T-helper 1 cell treated with Interleukin-12 subunit alpha and Interleukin-12 subunit beta and Interleukin-4 antibody, amounts not matched to agents 30 ng/mL and 1 ng/mL, for 36 hours (primary cell): ENCODE measurements around the gene LIM2. TPM values are rescaled to one million over a fixed set of nuclear protein-coding genes. Genes with fewer than 3 reads are reported as not detected.

Experiments used
- intact Hi-C: fragments of 100-400 bp; cut with micrococcal nuclease; formaldehyde crosslinking; loops from one replicate; pipeline ENCODE4 v1.15.1; 2024
- total RNA-seq: library from RNA; stranded (reverse); gene quantifications from 2 replicates; pipeline ENCODE4 v1.2.3, GENCODE V29; 2022

LIM2 gene
- total RNA-seq, 1 donor from 2014 or later: not detected

DNA sequence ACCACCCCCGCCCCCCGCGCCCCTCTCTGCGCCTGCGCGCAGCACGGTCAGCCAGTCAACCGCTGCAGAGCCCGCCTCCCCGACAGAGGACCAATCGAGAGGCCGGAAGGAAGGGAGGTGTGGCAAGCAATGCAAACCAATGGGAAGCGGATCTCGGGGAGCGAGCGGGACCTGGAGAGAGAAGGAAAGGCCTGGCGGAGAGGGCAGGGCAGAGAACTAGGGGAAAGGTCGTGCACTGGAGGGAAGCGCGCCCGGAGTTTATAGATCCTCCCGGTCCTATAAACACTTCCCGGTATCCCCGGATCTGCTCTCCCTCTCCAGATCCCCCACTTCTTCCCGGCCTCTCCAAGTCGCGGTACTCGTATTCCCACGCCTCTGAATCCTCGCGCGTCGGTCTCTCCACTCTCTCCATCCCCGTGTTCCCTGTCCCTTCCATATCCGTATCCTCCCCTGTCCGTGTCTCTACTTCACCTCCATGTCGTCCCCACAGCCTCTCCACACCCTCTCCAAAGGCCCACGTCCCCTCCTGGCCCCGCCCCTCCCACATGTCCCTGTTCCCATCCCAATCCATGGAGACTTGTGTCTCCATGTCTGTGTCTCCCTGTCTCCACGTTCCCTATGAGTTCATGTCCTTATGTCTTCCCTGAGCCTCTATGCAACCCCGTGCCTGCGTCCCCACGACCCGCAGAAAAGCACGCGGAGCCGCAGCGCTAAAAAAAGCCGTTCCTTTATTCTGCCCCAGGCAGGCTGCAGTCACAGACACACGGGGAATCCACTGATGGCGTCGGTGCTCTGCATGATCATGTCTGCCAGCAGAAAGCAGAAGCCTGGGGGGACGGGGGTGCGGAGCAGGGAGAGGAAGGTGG is 21.2 kb downstream of the LIM2 start:
- intact Hi-C loops: loop anchor here (1.0 to 10.0 kb wide), 8 partner anchors 27 to 1032 kb away; partner anchors contain the start of gene CTU1

GRCh38 chr19:51365965-51366388 is 21.8 kb downstream of the LIM2 start, which contains the start of gene ETFB:
ETFB (minus strand) TSS chr19:51366388; CDS start chr19:51366326, 62 bp downstream.
- intact Hi-C loops: loop anchor here (1.0 to 10.0 kb wide), 3 partner anchors 41 to 1031 kb away; no protein-coding TSS in a partner anchor

GRCh38 chr19:51365211-51365964 is 22.4 kb downstream of the LIM2 start:
- intact Hi-C loops: loop anchor here (10.0 kb wide), 1 partner anchor 1031 kb away; no protein-coding TSS in a partner anchor

- intact Hi-C loops: loop anchor here (10.0 kb wide), 1 partner anchor 1030 kb away; no protein-coding TSS in a partner anchor
These were observed 23.3 kb downstream of the LIM2 start for GRCh38 chr19:51364200-51365106.

- intact Hi-C loops: loop anchor here (10.0 kb wide), 1 partner anchor 1026 kb away; no protein-coding TSS in a partner anchor
These were observed 26.5 kb downstream of the LIM2 start for GRCh38 chr19:51361239-51361638.

- intact Hi-C loops: no loop called here
These were observed 28.5 kb downstream of the LIM2 start for GRCh38 chr19:51359294-51359693.

DNA sequence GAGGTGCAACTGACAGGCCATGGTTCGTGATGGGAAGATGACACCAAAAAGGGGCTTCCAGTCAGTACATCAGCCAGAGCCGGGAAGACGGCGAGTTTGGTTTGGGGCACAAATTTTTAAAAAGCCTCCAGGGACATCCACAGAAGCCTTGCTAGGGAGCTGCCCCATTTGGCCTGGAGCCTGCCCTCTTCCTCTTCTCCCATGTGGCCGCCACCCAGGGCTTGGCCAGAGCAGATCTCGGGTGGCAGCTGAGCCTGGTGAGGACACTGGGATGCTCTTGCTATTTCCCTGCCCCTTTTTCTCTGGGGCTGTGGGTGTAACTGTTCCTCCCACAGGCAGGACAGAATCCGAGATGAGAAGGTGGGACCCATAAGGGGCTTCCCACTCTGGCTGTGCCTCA is 29.8 kb downstream of the LIM2 start:
- intact Hi-C loops: no loop called here

DNA sequence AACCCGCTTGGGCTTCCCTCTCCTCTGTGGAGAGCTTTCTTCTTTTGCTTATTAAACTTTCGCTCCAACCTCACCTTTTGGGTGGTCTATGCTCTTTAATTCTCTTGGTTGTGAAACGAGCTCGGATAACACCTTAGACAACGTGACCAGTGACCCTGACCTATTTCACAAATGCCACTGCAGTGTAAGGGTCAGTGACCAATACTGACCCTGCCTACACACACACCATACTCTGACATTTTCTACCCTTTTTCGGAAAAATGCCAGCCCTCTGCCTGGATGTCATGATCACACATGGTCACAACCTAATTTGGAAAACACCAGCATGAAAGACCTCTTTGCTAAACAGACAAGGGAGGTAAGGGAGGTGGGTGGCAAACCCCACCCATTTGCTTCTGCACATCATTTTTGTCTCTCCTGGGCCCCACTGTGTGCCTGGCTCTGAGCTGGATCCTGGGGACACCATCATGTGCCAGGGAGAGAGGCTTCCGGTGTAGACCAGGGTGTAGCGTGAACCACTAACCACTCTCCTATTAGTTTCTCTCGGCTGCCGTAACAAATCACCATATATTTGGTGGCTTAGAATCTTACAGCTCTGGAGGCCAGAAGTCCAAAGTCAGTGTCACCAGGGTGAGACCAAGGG is 31.5 kb downstream of the LIM2 start:
- intact Hi-C loops: no loop called here

DNA sequence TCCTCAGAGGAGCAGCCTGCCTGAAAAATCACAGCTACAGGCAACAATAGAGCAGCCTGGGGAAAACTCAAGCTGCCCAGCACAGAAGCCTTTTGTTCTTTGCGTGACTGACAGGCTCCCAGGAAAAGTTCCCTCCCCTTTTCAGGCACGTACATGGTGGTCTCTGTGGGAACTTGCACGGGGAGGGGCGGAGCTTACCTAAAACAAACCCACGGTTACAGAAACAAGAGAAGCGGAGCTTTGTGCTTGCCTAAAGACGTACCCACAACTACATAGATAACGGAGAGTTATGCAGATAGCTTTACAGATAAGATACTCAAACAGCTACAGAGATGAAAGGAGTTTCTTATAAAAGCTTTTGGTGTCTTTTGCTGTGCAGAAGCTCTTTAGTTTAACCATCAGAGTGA is 33.0 kb downstream of the LIM2 start:
- intact Hi-C loops: no loop called here

DNA sequence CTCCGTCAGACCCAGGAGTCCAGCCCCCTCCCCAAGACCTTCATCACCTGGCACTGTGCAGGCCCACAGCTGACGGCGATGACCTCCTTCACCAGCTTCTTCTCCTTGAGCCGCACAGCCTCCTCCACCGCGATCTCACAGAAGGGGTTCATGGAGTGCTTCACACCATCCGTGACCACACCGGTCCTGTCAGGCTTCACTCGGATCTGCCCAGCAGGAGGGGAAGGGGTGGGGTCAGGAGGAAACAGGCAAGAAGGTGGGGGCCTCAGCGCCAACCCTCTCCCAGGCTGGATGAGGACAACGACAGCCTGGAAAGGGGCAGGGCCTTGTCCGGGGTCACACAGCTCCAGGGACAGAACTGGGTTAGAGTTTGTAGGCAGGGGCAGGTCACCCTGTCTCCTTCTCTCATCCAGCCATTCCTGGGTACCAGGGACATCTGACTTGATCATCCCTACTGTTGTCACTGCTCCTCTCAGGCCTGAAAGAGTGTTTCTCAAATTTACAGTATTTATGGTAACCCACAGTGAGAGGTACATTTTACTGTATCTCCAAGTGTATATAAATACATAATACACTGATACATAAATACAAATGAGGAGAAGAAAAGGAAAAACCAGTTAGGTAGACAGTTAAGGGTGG is 33.6 kb downstream of the LIM2 start:
- intact Hi-C loops: no loop called here

DNA sequence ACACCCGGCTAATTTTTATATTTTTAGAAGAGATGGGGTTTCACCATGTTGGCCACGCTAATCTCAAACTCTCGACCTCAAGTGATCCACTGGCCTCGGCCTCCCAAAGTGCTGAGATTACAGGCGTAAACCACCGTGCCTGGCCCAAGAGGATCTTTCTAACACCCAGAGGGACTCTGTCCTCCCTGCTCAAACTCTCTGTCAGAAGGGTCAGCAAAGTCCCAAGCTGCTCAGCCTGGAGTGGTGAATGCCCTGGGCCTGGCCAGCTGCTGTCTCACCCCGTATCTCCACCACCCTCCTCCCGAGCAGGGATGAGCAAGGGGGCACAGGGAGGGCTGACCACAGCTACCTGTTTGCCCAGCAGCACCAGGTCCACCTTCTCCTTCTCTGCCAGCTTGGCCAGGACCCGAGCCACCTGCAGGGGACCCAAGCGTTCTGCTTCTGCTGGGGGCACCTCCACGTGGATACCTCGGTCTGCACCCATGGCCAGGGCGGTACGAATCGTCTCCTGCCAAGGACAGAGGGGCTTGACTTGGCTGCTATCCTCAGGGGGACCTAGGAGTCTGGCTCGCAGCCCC is 34.9 kb downstream of the LIM2 start:
- intact Hi-C loops: no loop called here

DNA sequence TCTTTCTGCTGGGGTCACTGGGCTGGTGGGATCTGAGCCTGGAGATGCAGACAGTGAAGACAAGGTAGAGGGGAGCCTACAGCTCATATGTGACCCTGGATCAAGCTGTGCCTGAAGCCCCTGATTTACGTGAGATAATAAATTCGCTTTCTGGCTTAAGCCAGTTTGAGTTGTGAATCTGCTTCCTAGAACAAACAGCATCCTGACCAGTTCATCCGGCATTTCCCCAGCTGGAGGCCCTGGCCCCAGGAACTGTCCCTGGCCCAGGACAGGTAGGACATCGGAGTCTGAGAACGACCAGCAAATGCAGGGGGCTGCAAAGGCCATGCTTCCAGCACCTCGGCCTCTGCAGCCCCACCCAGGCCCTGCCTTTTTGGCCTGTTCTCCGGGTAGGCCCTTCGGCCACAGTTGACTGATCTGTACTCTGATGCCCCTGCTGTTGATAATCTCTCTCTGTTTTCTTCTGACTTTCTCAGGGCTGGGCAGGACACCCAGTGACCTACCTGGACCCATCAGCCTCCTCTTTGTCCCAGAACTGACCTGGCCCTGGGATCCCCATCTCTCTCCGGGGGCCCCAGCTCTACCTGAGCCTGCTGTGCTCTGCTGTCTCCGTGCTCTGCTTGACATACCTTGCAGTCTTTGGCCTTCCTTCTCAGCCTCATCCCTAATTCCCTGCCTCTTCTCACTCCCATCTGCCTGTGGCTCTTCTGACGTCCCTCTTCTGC is 36.3 kb downstream of the LIM2 start:
- intact Hi-C loops: no loop called here

- intact Hi-C loops: no loop called here
These were observed 40.4 kb downstream of the LIM2 start for GRCh38 chr19:51347209-51347928.

DNA sequence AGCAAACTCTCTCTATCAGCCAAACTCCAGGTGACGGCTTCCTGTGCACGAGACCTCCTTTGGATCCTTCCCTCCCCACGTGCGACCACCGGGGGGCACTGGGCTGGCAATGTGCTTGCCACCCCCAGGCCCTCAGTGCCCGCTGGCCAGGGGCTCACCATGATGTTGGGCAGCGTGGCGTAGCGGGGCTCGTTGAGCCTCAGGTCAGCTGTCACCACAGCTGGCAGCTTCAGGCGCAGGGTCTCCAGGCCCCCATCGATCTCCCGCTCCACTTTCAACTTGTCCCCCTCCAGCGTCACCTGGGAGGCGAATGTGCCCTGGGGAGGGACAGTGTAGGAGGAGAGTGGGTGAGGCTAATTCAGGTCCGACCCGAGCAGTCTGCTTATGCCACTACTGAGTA is 41.0 kb downstream of the LIM2 start:
- intact Hi-C loops: no loop called here

DNA sequence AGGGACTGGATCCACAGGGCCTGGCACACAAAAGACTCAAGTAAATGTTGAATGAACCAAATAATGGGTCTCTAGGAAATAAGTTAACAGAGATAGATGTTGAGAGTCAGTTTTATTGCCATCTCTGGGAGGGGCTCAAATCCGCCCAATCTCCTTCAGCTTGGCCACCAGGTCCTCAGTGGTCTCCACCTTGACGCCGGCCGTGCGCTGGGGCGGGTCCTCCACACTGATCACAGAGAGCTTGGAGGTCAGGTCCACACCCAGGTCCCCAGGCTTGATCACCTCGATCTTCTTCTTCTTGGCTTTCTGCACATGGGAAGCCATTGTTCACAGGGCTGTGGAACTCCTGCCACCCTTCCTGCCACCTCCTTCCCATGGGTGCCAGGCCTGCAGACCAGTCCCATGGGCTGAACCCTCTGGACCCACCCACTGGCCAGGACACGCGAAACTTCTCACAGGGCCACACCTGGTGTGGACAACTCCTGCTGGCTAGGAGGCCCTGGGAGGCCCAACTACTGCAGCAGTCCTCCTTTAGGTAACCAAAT is 42.6 kb downstream of the LIM2 start:
- intact Hi-C loops: no loop called here

DNA sequence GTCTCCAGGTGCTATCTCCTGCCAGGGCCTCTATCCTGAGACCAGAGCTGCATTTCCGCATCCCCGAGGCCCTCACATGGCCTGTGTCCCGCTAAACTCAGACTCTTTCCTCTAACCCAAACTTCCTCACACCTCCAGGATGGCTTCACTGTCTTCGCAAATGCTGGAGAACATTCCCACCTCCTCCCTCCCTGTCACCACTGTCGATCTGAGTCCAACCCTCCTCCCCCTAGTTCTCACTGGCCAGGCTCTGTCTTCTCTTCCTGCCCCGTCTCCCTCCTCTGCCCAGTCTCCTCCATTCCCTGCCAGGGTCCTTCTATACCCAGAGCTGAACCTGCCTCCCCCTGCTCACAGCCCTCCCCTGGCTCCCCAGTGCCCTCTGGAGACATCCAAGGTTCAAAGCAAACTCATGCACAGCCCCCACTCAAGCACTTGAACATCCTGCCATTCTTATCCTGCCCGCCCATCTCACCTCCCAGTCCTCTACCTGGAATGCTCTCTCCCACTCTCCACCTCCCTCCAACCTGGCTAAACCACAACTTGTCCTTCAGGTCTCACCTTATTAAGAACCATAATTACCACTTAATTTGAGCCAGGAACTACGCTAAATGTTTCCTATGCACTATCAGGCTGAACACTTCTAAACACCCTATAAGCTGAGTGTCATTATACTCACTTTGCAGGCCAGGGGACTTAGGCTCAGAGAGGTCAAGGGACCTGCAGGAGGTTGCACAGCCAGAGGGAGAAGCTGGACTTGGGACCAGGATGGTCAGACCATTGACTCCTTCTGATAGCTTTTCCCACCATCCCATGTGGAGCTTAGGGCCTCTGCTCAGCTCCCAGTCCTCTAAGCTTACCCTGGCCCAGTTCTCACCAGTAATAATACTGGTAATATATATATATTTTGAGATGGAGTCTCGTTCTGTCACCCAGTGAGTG is 44.9 kb downstream of the LIM2 start:
- intact Hi-C loops: no loop called here
